Activated T-helper 9 cell treated with anti-CD3 and anti-CD28 coated beads, Interleukin-2, amount 50 U/mL, for 16 hours (primary cell): ENCODE measurements around the gene SHISAL1.
"Not testable (repeated sequence)": the region's sequence is repeated elsewhere in the genome, so short reads cannot be mapped to it uniquely, and the experiment has no call there.

ENCODE experiments used
- DNase-seq: peaks from one replicate; pipeline ENCODE4 v3.0.0-alpha.2; 2020; ENCODE audit warnings: low read depth

The SHISAL1 gene

GRCh38 chr22:44260216-44261035 lies 52.3 kb downstream of the SHISAL1 start:
- no peak for DNase-seq

- DNase-seq: no peak
These were observed 53.2 kb downstream of the SHISAL1 start for GRCh38 chr22:44259366-44260215.

GRCh38 chr22:44256556-44257485 lies 55.9 kb downstream of the SHISAL1 start:
- no peak for DNase-seq

- no peak for DNase-seq
These were observed 56.7 kb downstream of the SHISAL1 start for GRCh38 chr22:44256085-44256484.

- DNase-seq: no peak
These were observed 57.9 kb downstream of the SHISAL1 start for GRCh38 chr22:44254811-44255210.

GRCh38 chr22:44249376-44250147 lies 63.2 kb downstream of the SHISAL1 start:
- DNase-seq: no peak

GRCh38 chr22:44248926-44249325 lies 63.8 kb downstream of the SHISAL1 start:
- no peak for DNase-seq

GRCh38 chr22:44247923-44248892 lies 64.5 kb downstream of the SHISAL1 start:
- no peak for DNase-seq

GRCh38 chr22:44247346-44247745 lies 65.4 kb downstream of the SHISAL1 start:
- DNase-seq: no peak

GRCh38 chr22:44246615-44247326 lies 66.0 kb downstream of the SHISAL1 start:
- no peak for DNase-seq

- no peak for DNase-seq
These were observed 66.9 kb downstream of the SHISAL1 start for GRCh38 chr22:44245867-44246266.

- DNase-seq: no peak
These were observed 67.3 kb downstream of the SHISAL1 start for GRCh38 chr22:44245438-44245837.

- no peak for DNase-seq
These were observed 68.4 kb downstream of the SHISAL1 start for GRCh38 chr22:44244265-44244822.

GRCh38 chr22:44243761-44244160 lies 69.0 kb downstream of the SHISAL1 start:
- no peak for DNase-seq

GRCh38 chr22:44242946-44243724 lies 69.6 kb downstream of the SHISAL1 start:
- no peak for DNase-seq

GRCh38 chr22:44241121-44241520 lies 71.6 kb downstream of the SHISAL1 start:
- DNase-seq: not testable (repeated sequence)

- no peak for DNase-seq
These were observed 75.5 kb downstream of the SHISAL1 start for GRCh38 chr22:44237290-44237689.

GRCh38 chr22:44234372-44234771 lies 78.4 kb downstream of the SHISAL1 start:
- not testable (repeated sequence) for DNase-seq
